ENCODE data around the gene C19orf53.

DNA sequence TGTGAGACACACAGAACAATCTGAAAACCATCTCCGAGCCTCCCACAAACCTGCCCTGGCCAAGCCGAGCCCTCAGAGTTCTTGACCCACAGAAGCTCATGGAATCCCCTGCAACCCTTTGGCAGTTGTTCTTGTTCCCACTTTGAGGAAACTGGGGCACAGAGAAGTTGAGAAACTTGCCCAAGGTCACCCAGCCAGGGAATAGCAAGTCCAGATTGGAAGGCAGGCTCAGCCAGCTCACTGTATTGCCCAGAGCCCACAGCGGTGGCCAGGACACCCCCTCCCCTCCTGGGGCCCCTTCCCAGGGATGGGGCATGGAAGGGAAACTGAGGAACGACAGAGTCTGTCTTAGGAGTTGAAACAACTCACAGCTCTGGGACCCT, 22.8 kb downstream of the C19orf53 start:
- TF ChIP-seq, protein P1, sequence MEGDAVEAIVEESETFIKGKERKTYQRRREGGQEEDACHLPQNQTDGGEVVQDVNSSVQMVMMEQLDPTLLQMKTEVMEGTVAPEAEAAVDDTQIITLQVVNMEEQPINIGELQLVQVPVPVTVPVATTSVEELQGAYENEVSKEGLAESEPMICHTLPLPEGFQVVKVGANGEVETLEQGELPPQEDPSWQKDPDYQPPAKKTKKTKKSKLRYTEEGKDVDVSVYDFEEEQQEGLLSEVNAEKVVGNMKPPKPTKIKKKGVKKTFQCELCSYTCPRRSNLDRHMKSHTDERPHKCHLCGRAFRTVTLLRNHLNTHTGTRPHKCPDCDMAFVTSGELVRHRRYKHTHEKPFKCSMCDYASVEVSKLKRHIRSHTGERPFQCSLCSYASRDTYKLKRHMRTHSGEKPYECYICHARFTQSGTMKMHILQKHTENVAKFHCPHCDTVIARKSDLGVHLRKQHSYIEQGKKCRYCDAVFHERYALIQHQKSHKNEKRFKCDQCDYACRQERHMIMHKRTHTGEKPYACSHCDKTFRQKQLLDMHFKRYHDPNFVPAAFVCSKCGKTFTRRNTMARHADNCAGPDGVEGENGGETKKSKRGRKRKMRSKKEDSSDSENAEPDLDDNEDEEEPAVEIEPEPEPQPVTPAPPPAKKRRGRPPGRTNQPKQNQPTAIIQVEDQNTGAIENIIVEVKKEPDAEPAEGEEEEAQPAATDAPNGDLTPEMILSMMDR (IDR thresholded peaks at IDR 0.05): no peak
- TF ChIP-seq POLR2A (IDR thresholded peaks at IDR 0.05) (no peak), EP300 (IDR thresholded peaks at IDR 0.05) (no peak)
